ENCODE data around the gene CPE.
A peak's percentile ranks its signal among the peaks of the same experiment; 100 is the strongest.
"Not testable (repeated sequence)": the region's sequence is repeated elsewhere in the genome, so short reads cannot be mapped to it uniquely, and the experiment has no call there.

The CPE gene

GRCh38 chr4:165403637-165404036 is 24.8 kb downstream of the CPE start:
- peak in 1 of 56 donors; percentile 5 for DNase-seq

- no peak for DNase-seq
Measured at GRCh38 chr4:165404080-165404479, 25.3 kb downstream of the CPE start.

GRCh38 chr4:165404696-165405095 is 25.9 kb downstream of the CPE start:
- no peak for DNase-seq

GRCh38 chr4:165410214-165410613 is 31.4 kb downstream of the CPE start:
- DNase-seq, result no peak

GRCh38 chr4:165415910-165416309 is 37.1 kb downstream of the CPE start:
- DNase-seq, result no peak

- no peak for DNase-seq
Measured at GRCh38 chr4:165418073-165418472, 39.3 kb downstream of the CPE start.

GRCh38 chr4:165425629-165426028 is 46.8 kb downstream of the CPE start:
- no peak for DNase-seq

GRCh38 chr4:165426331-165426730 is 47.5 kb downstream of the CPE start:
- peak in 1 of 56 donors; percentile 13 for DNase-seq

- DNase-seq, result no peak
Measured at GRCh38 chr4:165426823-165427222, 48.0 kb downstream of the CPE start.

- DNase-seq, result no peak
Measured at GRCh38 chr4:165428957-165429356, 50.1 kb downstream of the CPE start.

- DNase-seq, result no peak
Measured at GRCh38 chr4:165433529-165433928, 54.7 kb downstream of the CPE start.

- no peak for DNase-seq
Measured at GRCh38 chr4:165437691-165438090, 58.9 kb downstream of the CPE start.

- no peak for DNase-seq
Measured at GRCh38 chr4:165439344-165439743, 60.5 kb downstream of the CPE start.

- no peak for DNase-seq
Measured at GRCh38 chr4:165439981-165440380, 61.2 kb downstream of the CPE start.

- DNase-seq, result no peak
Measured at GRCh38 chr4:165440415-165441158, 61.8 kb downstream of the CPE start.

GRCh38 chr4:165443276-165443675 is 64.5 kb downstream of the CPE start:
- no peak for DNase-seq

- DNase-seq, result no peak
Measured at GRCh38 chr4:165448700-165449099, 69.9 kb downstream of the CPE start.

- no peak for DNase-seq
Measured at GRCh38 chr4:165449333-165449732, 70.5 kb downstream of the CPE start.

GRCh38 chr4:165450871-165451270 is 72.1 kb downstream of the CPE start:
- DNase-seq, result no peak

- not testable (repeated sequence) for DNase-seq
Measured at GRCh38 chr4:165453140-165453539, 74.3 kb downstream of the CPE start.

- no peak for DNase-seq
Measured at GRCh38 chr4:165454426-165454825, 75.6 kb downstream of the CPE start.

GRCh38 chr4:165457793-165458192 is 79.0 kb downstream of the CPE start:
- DNase-seq, result no peak

GRCh38 chr4:165458471-165458870 is 79.7 kb downstream of the CPE start:
- no peak for DNase-seq

All from nucleus accumbens (tissue), 56 donors.